Epithelial cell of esophagus (primary cell): ENCODE data around the gene MAPK8.

Experiments
- DNase-seq: peaks from one replicate; pipeline ENCODE4 v3.0.0; 2010; ENCODE audit warnings: low read depth
- H3K4me3 ChIP-seq: 2 replicates; pipeline ENCODE4 v1.5.1; 2011; ENCODE audit warnings: mild to moderate bottlenecking, low read length, control low read depth
- TF ChIP-seq, protein P1 (sequence below): IDR thresholded peaks from 2 replicates; pipeline ENCODE4 v1.5.1; 2011; ENCODE audit warnings: low read depth, mild to moderate bottlenecking, low read length, control low read depth, inconsistent platforms; ENCODE audit not compliant: insufficient read depth; ENCODE audit errors: missing control alignments

Gene MAPK8

GRCh38 chr10:48363617-48364355 lies 57.3 kb downstream of the MAPK8 start:
- TF ChIP-seq, protein P1, sequence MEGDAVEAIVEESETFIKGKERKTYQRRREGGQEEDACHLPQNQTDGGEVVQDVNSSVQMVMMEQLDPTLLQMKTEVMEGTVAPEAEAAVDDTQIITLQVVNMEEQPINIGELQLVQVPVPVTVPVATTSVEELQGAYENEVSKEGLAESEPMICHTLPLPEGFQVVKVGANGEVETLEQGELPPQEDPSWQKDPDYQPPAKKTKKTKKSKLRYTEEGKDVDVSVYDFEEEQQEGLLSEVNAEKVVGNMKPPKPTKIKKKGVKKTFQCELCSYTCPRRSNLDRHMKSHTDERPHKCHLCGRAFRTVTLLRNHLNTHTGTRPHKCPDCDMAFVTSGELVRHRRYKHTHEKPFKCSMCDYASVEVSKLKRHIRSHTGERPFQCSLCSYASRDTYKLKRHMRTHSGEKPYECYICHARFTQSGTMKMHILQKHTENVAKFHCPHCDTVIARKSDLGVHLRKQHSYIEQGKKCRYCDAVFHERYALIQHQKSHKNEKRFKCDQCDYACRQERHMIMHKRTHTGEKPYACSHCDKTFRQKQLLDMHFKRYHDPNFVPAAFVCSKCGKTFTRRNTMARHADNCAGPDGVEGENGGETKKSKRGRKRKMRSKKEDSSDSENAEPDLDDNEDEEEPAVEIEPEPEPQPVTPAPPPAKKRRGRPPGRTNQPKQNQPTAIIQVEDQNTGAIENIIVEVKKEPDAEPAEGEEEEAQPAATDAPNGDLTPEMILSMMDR, result peak; percentile 76
- DNase-seq, result peak; percentile 79
- no peak overlapping the region for H3K4me3 ChIP-seq

GRCh38 chr10:48364659-48365405 lies 58.4 kb downstream of the MAPK8 start:
- DNase-seq, result peak; percentile 62
- TF ChIP-seq, protein P1, result no peak
- H3K4me3 ChIP-seq, result no peak overlapping the region

DNA sequence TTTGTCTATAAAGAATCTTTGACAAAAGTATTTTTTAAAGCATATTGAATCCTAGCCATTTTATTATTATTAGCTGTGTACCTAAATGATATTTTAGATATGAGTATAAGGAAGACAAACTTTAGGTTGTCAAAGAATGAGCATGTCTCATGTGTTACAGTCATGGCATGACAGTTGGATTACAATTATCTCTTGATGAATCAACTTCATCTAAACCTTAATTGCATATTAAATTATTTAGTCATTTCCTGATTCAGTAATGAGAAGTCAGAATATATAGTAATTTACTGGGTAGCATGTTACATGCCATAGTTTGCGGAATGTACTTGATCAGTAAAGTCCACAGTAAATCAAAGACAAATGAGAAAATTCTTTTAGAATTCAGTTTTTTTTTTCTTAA lies 59.2 kb downstream of the MAPK8 start:
- TF ChIP-seq, protein P1, result no peak
- DNase-seq, result peak; percentile 63
- no peak overlapping the region for H3K4me3 ChIP-seq

- TF ChIP-seq, protein P1, result no peak
- DNase-seq, result no peak
- H3K4me3 ChIP-seq, result no peak overlapping the region
Measured at GRCh38 chr10:48366261-48366660, 59.8 kb downstream of the MAPK8 start.

DNA sequence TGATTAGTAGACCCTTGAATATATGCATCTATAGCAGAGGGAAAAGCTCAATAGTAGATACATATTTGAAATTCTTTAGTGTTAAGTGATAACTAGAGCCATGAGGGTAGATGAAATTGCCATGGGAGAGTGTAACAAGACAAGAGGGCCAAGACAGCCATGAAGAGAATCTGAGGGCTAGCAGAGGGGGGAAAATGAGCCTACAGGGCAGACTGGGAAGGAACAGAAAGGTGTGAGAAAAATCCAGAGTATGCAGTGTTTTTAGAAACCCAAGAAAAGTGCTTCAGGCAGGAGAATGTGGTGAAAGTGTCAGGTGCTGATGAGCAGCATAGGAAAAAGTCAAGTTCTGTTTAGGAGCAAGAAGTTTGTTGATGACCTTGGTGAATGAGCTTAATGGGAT lies 63.0 kb downstream of the MAPK8 start:
- DNase-seq, result no peak
- H3K4me3 ChIP-seq, result no peak overlapping the region
- TF ChIP-seq, protein P1, result no peak

- TF ChIP-seq, protein P1, result no peak
- peak; percentile 22 for DNase-seq
- no peak overlapping the region for H3K4me3 ChIP-seq
Measured at GRCh38 chr10:48377751-48378530, 71.5 kb downstream of the MAPK8 start.
